OCI-LY1 (cell line): ENCODE results near the gene CBFA2T2.

ENCODE experiments used
- CTCF ChIP-seq: fragments of 200-600 bp; sonication (generic), shearing (Covaris generic); IDR thresholded peaks from 2 replicates; pipeline ENCODE4 v1.5.1; 2017; ENCODE audit warnings: mild to moderate bottlenecking, antibody characterized with exemption, low read length, moderate library complexity, mixed read lengths
- EZH2 ChIP-seq: fragments of 200-600 bp; sonication (generic), shearing (Covaris generic); IDR thresholded peaks from 2 replicates; pipeline ENCODE4 v1.8.0; 2017; ENCODE audit warnings: borderline replicate concordance, mixed run types, mild to moderate bottlenecking, antibody characterized with exemption, low read length, moderate library complexity, mixed read lengths

- TF ChIP-seq CTCF (no peak), EZH2 (no peak)
Observed at GRCh38 chr20:33445881-33446625, 43.8 kb upstream of the CBFA2T2 start.
